Testis (tissue), 3 donors: ENCODE results near the gene ARID5B. TPM values are rescaled to one million over a fixed set of nuclear protein-coding genes. Genes with fewer than 3 reads are reported as not detected.

Experiments
- DNase-seq: peaks from one replicate; pipeline ENCODE4 v3.0.0-alpha.2; 2019
- H3K27ac ChIP-seq, 2 donors: fragments of 200-600 bp; sonication (generic); one replicate each; pipeline ENCODE4 v1.5.1; 2019
- H3K27me3 ChIP-seq: fragments of 200-600 bp; sonication (generic); one replicate; pipeline ENCODE4 v1.5.1; 2019
- H3K36me3 ChIP-seq: fragments of 200-600 bp; sonication (generic); one replicate; pipeline ENCODE4 v1.5.1; 2017; ENCODE audit warnings: low read depth; ENCODE audit errors: missing control alignments
- H3K4me1 ChIP-seq: fragments of 200-600 bp; sonication (generic); one replicate; pipeline ENCODE4 v1.5.1; 2019
- H3K4me3 ChIP-seq, 2 donors: fragments of 200-600 bp; sonication (generic); one replicate each; pipeline ENCODE4 v1.5.1; 2017 to 2019
- H3K9me3 ChIP-seq: fragments of 200-600 bp; sonication (generic); one replicate; pipeline ENCODE4 v1.5.1; 2017
- POLR2A ChIP-seq: fragments of 450-650 bp; IDR thresholded peaks from one replicate; pipeline ENCODE4 v1.6.1; 2017; ENCODE audit warnings: antibody characterized with exemption, mild to moderate bottlenecking, moderate library complexity
- WGBS, 2 donors: methylation state at CpG; one replicate each; pipeline ENCODE4 v1.1.5; 2018; 5-methylcytosine and 5-hydroxymethylcytosine counted together
- intact Hi-C: fragments of 100-400 bp; cut with DNase I; formaldehyde crosslinking; loops from one replicate; pipeline ENCODE4 v1.15.1; 2023; ENCODE audit warnings: low total_unique reads
- polyA plus RNA-seq: library from polyadenylated mRNA; stranded (reverse); fragments of 350-450 nt; fragmentation: Illumina TruSeq; extraction: RNeasy Lipid Tissue Mini Kit (QIAGEN cat#74804); gene quantifications from one replicate; pipeline ENCODE4 v1.2.3, GENCODE V29; 2014; ENCODE audit warnings: low read depth, low replicate concordance; ENCODE audit not compliant: insufficient read depth
- total RNA-seq, 2 donors: library from RNA; depleted of rRNA; stranded (reverse); fragments of >200 nt; gene quantifications; one replicate each; pipeline ENCODE4 v1.2.3, GENCODE V29; 2016
- TF ChIP-seq, protein P1 (sequence below), 3 experiments: fragments of 450-650 bp in 2 of 3; fragments of 200-600 bp in 1 of 3; sonication (generic) in 1 of 3; IDR thresholded peaks; one replicate each; pipeline ENCODE4 v1.5.1; 2016 to 2019; ENCODE audit warnings: antibody characterized with exemption in 3 of 3, mild to moderate bottlenecking in 2 of 3, moderate library complexity in 1 of 3

Gene ARID5B
- total and polyA plus RNA-seq, 3 donors from 2014 or later: 14.3 to 73.6 (median 52.1) TPM

DNA sequence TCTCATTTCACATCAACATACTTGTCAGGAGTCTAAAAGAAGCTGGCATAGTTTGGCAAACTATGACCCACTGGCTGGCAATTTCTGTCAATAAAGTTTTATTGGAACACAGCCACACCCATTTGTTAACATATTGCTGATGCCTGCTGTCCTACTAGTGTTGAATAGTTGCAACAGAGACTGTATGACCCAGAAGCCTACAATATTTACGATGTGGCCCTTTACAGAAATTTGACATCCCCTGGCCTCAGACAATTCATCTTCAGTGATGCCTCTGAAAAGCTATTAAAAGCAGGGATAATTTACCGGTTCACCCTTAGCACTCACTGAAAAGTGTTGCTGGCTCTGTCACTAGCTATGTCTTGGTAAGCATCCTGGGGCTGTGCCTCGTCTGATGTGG, 155.2 kb downstream of the ARID5B start:
- no peak for DNase-seq
- peaks cover 74% of the 10 kb centered on the region for H3K4me1 ChIP-seq
- WGBS, 2 donors: 65 to 79% methylated on average over 3 of the region's 3 CpGs
- H3K27ac ChIP-seq: peak overlapping the region; percentile 89 to 96
- TF ChIP-seq, protein P1, sequence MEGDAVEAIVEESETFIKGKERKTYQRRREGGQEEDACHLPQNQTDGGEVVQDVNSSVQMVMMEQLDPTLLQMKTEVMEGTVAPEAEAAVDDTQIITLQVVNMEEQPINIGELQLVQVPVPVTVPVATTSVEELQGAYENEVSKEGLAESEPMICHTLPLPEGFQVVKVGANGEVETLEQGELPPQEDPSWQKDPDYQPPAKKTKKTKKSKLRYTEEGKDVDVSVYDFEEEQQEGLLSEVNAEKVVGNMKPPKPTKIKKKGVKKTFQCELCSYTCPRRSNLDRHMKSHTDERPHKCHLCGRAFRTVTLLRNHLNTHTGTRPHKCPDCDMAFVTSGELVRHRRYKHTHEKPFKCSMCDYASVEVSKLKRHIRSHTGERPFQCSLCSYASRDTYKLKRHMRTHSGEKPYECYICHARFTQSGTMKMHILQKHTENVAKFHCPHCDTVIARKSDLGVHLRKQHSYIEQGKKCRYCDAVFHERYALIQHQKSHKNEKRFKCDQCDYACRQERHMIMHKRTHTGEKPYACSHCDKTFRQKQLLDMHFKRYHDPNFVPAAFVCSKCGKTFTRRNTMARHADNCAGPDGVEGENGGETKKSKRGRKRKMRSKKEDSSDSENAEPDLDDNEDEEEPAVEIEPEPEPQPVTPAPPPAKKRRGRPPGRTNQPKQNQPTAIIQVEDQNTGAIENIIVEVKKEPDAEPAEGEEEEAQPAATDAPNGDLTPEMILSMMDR (IDR thresholded peaks at IDR 0.05): no peak
- TF ChIP-seq POLR2A: no peak
- H3K27me3 ChIP-seq: no peaks in the 10 kb centered on the region
- no peaks in the 10 kb centered on the region for H3K36me3 ChIP-seq
- intact Hi-C loops: no loop called here
- no peaks in the 10 kb centered on the region for H3K9me3 ChIP-seq
- H3K4me3 ChIP-seq: no peak overlapping the region

DNA sequence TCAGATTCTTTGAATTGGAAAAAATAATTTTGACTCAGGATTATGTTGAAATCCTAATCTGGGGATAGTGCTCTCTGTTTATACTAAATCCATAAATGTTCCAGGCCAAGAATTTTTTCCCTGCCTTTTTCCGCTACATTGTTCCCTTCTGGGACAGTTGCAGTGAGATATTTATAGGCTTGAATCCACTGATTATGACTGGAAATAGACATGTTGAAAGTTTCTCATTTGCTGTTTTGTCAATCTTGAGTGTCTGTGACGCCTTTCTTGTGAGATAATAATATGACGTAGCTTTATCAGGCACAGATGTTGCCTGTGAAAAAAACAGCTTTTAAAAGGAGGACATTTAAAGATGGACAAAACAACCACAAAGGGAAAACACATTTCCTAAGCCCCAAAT, 155.9 kb downstream of the ARID5B start:
- H3K4me3 ChIP-seq: no peak overlapping the region
- 32 to 40% methylated on average over 3 of the region's 3 CpGs for WGBS, 2 donors
- intact Hi-C loops: no loop called here
- H3K4me1 ChIP-seq: peaks cover 74% of the 10 kb centered on the region
- peak; percentile 54 for DNase-seq
- H3K36me3 ChIP-seq: no peaks in the 10 kb centered on the region
- H3K27ac ChIP-seq: peak overlapping the region; percentile 89 to 96
- no peaks in the 10 kb centered on the region for H3K9me3 ChIP-seq
- TF ChIP-seq POLR2A: no peak
- TF ChIP-seq, protein P1 (IDR thresholded peaks at IDR 0.05): no peak
- no peaks in the 10 kb centered on the region for H3K27me3 ChIP-seq

DNA sequence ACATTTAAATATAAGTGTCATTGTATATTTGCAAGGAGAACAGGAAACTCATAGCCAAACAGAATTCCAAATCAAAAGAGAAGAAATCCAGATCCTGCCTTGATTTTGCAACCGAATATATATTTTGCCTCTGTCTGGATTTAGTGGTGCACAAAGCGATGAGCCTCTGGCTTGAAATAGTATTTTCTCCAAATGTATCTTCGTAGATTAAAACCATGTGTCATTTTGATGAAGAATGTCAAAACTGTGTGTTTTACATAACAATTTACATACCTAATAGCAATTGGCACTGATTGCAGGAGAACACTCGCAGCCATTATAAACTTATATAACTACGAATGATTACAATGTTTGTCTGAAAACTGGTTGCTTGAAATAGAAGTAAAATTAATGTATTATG, 156.4 kb downstream of the ARID5B start:
- peaks cover 73% of the 10 kb centered on the region for H3K4me1 ChIP-seq
- DNase-seq: no peak
- TF ChIP-seq, protein P1 (IDR thresholded peaks at IDR 0.05): no peak
- TF ChIP-seq POLR2A: no peak
- 67 to 70% methylated on average over 5 of the region's 5 CpGs for WGBS, 2 donors
- peak overlapping the region; percentile 89 to 96 for H3K27ac ChIP-seq
- H3K4me3 ChIP-seq: no peak overlapping the region
- no peaks in the 10 kb centered on the region for H3K36me3 ChIP-seq
- intact Hi-C loops: no loop called here
- H3K9me3 ChIP-seq: no peaks in the 10 kb centered on the region
- H3K27me3 ChIP-seq: no peaks in the 10 kb centered on the region

DNA sequence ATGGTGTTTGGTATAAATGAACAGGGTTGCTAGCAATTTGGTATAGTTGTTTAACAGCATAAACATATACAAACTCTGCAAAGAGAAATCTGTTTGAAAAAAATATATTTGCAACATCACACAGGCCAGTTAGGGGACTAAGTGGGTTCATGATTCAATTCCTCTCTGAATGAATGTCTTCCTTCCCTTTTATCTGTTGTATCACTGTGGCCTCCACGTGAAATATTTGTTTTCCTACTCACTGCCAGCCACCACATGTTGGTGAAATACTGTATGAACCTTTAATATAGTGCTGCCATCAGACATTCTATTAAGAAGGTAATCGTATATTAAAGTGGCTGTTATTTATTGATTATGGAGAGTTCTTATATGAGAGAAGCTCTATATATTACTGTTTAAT, 157.0 kb downstream of the ARID5B start:
- Histone ChIP-seq H3K27ac (peak overlapping the region; percentile 89 to 96), H3K9me3 (no peaks in the 10 kb centered on the region), H3K4me3 (no peak overlapping the region), H3K4me1 (peaks cover 67% of the 10 kb centered on the region), H3K27me3 (no peaks in the 10 kb centered on the region), H3K36me3 (no peaks in the 10 kb centered on the region)
- no peak for DNase-seq
- intact Hi-C loops: no loop called here
- whole genome bisulfite sequencing, 2 donors: 57 to 71% methylated on average over 2 of the region's 2 CpGs
- no peak for TF ChIP-seq POLR2A
- TF ChIP-seq, protein P1 (IDR thresholded peaks at IDR 0.05): no peak

DNA sequence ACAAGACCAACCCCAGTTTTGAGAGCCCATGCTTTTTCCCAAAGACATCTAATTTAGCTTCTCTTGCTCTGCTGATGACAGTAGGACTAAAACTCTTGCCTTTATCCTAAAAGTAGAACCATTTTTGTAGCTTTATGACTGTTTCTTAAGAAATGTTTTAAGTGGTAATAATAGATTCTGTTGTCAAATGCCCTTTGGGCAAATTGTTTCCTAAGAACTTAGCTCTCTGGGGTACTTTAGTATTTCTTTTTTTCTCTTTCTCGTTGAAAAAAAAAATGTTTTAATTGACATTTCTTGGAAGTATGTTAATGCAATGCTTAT, 157.4 kb downstream of the ARID5B start:
- WGBS, 2 donors: 33 to 44% methylated on average over 1 of the region's 1 CpG
- intact Hi-C loops: no loop called here
- Histone ChIP-seq H3K27ac (peak overlapping the region; percentile 89 to 96), H3K36me3 (no peaks in the 10 kb centered on the region), H3K4me1 (peaks cover 67% of the 10 kb centered on the region), H3K27me3 (no peaks in the 10 kb centered on the region), H3K4me3 (no peak overlapping the region), H3K9me3 (no peaks in the 10 kb centered on the region)
- TF ChIP-seq, protein P1 (IDR thresholded peaks at IDR 0.05): no peak
- TF ChIP-seq POLR2A: no peak
- DNase-seq: no peak
